A549 (cell line): ENCODE data around the gene CAMKMT. TPM values are rescaled to one million over a fixed set of nuclear protein-coding genes. Genes with fewer than 3 reads are reported as not detected.

ENCODE experiments used
- polyA plus RNA-seq, 4 experiments: library from polyadenylated mRNA; depleted of rRNA in 3 of 4; stranded (reverse); fragments of >200 nt; fragmentation: RNase III in 1 of 4; extraction: RNeasy Plus Mini Kit Qiagen cat#74134 plus additional on column Dnase treatment in 1 of 4; gene quantifications; 2 replicates in 3 of 4; 3 replicates in 1 of 4; pipeline ENCODE4 v1.2.3, GENCODE V29; 2011 to 2017

CAMKMT gene
- polyA plus RNA-seq, 2 of the 4 experiments (the other 2 are of a cell fraction): 6.5 to 15.7 TPM

Other genes with a start within 250 kb of the CAMKMT start
- 75.1 and 78.3 TPM in 2 replicates for gene PPM1B, start 193.1 kb upstream of the CAMKMT start, polyA plus RNA-seq (2011; rRNA removed)
- gene PPM1B, start 193.1 kb upstream of the CAMKMT start, polyA plus RNA-seq (2017; fragmentation: RNase III; extraction: RNeasy Plus Mini Kit Qiagen cat#74134 plus additional on column Dnase treatment): 49.0 to 51.2 TPM (median 49.1 TPM) in 3 replicates
- 7.1 and 7.2 TPM in 2 replicates for gene SLC3A1, start 86.5 kb upstream of the CAMKMT start, polyA plus RNA-seq (2011; rRNA removed)
- 1.1 to 1.4 TPM (median 1.2 TPM) in 3 replicates for gene SLC3A1, start 86.5 kb upstream of the CAMKMT start, polyA plus RNA-seq (2017; fragmentation: RNase III; extraction: RNeasy Plus Mini Kit Qiagen cat#74134 plus additional on column Dnase treatment)
- 78.8 and 92.7 TPM in 2 replicates for gene PREPL, start 453 bp upstream of the CAMKMT start, polyA plus RNA-seq (2011; rRNA removed)
- gene PREPL, start 453 bp upstream of the CAMKMT start, polyA plus RNA-seq (2017; fragmentation: RNase III; extraction: RNeasy Plus Mini Kit Qiagen cat#74134 plus additional on column Dnase treatment): 28.7 to 31.1 TPM (median 29.6 TPM) in 3 replicates